Stimulated activated CD8-positive, alpha-beta memory T cell treated with anti-CD3 and anti-CD28 coated beads, Interleukin-4, amount 100 ng/mL, for 24 hours (primary cell): ENCODE results near the gene EGFL7.

ENCODE experiments used
- DNase-seq: peaks from one replicate; pipeline ENCODE4 v3.0.0-alpha.2; 2020; ENCODE audit warnings: low read depth

EGFL7 gene

GRCh38 chr9:136662656-136663581 lies at the start of gene EGFL7:
EGFL7 (plus strand) TSS chr9:136662916; CDS start chr9:136668283, 5,367 bp downstream.
- no peak for DNase-seq

DNA sequence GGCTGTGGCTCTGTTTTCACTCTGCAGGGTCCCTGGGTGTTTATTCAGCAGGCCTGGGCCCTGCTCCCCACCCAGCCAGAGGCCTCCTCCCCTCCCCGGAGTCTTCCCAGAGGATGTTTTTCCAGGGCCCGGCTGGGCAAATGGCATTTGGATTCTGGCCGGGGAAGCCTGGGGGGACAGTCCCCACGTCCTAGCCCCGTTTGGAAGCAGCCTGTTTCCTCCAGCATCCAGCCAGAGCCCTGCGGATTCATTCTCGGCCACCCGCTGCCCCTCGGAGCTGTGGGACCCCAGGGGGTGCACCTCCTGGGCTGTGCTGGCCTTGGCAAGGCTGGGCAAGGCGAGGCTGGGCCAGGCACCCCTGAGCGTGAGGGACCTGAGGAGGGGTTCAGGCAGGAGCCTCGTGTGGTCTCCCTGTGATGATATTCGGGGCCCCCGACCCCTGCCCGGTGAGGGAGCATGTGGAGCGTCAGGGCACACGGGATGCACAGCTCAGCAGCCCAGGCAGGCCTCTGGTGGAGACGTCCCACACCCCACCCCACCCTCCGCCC lies 48.8 kb upstream of the EGFL7 start:
- DNase-seq: no peak

DNA sequence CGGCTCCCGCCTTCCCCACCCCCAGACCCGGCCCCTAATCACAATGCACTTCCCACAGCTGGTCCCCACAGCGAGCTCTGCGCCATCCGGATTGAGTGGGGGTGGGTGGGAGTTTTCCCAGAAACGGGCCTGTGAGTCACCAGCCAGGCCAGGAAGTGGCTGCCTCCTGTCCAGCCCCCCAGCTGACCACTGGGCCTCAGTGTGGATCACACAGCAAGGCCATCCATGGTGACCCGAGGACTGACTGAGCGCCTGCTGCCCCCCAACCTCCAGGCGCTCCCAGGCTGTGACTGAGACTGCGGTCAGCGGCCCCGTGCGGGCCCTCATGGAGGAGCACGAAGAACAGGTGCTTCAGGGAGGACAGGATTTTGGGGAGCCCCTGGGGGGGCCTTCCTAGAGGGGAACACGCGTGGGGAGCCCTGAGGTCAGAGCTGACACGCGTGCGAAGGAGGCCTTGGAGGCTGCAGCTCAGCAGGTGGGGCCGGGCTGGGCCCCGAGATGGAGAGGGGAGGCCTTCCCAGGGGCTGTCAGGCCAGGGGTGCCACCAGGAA lies 48.3 kb upstream of the EGFL7 start:
- DNase-seq: no peak

DNA sequence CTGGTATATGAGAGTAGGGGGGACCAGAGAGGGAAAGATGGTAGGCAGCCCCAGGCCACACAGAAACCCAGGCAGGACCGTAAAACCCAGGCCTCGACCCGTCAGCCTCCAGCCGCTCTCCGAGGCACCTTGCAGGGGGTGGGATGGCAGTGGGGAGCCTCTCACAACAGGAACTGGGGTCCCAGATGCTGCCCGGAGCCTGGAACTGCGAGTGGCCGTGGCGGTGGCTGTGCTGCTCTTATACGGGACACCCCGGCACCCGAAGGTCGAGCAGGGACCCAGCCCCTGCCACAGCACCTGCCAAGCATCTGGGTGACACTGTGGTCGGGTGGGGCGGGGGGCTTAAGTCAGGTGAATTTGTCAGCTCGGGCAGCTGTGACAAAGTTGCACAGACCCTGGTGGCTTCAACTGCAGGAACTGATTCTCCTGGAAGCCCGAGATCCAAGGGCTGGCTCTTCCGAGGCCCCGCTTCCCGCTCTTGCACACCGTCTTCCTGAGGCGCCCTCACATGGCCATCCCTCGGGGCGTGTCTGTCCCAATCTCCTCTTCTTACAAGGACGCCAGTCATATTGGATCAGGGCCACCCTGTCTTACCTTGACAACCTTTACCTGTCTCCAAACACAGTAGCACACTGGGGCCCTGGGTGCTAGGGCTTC lies 47.6 kb upstream of the EGFL7 start:
- no peak for DNase-seq

DNA sequence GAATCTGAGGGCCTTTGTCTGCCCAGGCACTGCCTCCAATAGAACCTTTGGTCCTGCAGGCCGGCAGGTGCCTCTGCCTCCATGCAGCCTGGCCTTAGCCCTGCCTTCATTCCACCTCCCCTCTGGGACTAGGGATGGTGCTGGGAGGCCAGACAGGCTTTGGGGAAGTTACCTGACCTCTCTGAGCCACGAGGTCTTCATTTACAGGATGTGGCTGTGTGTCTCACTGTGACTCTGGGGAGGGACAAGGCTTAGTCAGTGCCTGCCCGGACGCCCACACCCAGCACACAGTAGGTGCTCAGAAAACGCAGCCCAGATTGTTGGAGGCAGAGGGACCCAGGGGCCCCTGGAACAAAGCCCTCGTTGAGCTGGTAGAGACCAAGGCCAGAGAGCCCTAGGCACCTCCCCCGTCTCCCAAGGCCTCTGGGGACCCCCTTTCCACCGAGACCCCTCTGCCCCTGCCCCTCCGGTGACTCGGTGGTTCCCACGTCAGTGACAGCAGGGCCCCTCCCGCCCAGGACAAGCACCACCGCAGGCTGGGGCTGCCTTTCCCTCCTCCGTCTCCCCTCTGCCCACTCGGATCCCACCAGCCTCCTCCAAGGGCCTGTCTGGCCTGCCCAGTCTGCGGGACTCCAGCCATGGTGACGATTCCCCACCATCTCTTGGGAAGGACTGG lies 46.9 kb upstream of the EGFL7 start:
- no peak for DNase-seq

- no peak for DNase-seq
Observed at GRCh38 chr9:136616307-136616635, 46.4 kb upstream of the EGFL7 start.

- DNase-seq: no peak
Observed at GRCh38 chr9:136616948-136617695, 45.6 kb upstream of the EGFL7 start.

DNA sequence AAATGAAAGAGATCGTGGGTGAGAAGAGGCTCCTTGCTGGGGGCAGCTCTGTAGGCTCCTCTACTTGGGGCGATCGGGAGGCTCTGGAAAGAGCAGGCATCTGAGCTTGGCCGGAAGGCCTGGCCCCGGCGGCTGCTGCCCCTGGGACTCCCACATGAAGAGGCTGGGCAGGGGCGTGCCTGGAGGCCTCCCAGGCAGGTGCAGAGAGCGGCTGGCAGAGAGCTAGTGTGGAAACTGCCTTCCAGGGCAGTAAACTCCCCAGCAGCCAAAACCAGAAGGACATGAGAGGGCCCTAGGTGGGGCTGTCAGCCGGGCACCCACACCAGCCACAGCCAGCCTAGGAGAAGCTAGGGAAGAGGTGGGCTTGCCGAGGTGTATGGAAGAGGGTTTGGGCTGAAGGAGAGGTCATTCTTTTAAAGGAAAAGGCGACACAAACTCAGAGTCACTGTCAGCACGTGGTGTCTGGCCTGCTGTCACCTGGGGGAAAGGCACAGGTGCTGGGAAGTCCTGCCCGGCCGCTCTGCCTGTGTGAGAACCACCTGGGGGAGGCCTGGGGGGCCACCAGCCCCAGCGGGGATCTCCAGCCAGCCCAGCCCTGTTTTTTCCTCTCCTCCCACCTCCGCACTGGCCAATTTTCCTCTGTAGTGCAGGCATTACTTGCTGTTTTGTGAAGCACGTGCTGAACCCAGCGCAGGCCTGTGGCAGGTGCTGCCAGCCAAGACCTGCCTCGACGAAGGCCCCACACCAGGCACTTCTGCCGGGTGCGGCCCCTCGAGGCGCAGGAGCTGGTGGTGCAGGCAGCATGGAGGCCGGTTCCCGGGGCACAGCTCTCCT lies 44.8 kb upstream of the EGFL7 start:
- no peak for DNase-seq

DNA sequence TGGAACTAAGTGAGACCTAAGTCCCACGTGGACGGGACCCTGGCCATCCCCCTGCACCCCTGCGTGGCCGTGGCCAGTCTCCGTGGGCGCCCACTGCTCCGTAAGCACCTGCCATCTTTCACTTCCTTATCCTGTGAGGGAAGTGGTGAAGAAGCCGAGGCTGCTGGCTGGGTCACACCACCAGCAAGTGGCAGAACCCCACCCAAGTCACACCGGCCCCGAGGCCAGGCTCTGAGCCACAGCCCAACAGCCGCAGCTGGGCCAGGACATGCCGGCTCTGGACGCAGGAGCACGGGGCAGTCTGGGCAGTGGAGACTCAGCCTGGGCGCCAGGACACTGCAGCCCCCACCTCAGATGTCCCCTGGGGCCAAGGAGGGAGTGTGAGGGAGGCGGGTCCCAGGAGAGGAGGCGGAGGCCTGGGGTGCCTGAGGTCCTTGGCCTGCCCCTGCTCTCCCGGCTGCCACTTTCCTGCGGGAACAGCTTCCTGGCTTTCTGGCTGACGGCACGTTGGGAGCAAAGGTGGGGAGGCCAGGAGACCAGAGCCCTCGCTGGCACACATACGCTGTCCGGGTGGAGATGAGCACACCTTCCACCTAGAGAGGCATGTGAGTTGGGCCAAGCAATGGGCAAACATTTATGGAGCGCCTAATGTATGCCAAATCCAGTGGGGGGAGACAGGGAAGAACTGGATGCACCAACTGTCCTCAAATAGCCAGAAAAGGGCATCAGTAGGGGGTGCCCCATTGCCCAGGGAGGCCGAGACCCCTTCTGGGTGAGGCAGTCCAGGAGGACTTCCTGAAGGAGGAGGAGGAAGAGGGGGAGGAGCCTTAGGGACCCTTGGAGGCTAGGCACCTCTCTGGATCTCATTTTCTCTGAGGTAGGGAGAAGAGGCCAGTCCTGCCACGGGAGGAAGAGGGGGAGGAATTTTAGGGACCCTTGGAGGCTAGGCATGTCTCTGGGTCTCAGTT lies 43.9 kb upstream of the EGFL7 start:
- DNase-seq: no peak

DNA sequence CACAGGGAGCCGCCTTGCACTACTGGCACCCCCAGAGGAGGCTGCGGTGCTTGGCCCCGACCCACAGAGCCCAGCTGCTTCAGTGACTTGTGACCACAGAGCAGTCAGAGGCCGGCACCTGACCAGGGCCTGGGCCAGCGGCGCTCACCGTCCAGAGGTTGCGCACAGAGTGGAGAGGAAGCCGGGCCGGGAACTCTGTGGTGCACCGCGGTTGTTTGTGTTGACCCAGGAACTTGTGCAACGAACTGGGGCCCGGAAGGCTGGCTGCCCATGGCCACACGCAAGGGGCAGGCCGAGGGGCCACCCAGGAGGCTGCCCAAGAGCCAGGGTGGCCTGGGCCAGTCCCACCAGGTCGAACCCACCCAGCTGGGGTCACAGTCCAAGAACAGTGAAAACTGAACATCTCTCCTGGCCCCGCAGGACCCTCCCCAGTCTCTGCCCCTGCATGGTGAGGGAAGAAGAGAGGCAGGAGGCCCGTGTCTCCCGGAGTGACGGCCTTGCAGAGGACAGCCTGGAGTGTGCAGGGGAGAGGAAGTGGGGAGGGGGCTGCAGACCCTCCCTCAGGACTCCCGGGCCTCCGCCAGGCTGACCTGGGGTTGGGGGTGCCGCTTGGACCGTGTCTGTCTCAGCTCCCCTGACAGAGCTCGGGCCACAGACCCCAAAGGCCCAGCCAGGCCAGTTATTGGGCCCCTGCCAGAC lies 42.8 kb upstream of the EGFL7 start:
- DNase-seq: no peak

GRCh38 chr9:136620441-136621018 lies 42.2 kb upstream of the EGFL7 start:
- no peak for DNase-seq

DNA sequence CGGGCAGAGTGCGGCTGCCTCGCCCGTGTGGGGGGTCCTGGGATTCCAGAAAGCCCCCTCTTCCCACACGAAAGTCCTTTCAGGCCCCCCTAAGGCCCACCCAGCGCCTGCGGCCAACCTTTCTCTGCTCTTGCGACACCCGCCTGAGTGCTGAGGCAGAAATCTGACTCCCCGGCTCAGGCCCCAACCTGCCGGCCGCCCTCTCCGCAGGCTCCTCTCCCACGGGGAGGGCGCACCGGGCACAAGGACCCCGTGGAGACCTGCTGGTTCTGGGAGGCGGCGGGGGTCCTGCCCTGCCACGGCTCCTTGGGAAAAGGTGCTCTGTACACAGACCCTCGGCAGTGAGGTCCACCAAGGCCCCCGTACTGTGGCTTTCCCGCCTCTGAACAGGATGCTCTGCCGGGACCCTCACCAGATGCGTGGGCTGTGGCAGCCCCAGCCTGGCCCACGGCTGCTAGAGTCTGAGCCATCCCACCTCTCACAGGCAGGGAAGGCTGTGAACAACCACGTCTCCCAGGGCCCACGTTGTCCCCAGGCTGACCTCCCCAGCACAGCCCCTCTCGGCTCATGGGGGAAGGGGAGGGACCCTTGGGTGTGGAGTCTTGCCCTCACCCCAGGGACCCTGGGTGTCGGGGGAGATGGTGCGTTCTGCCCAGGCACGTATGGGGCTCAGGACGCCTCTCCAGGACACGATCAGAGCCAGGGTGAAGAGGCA lies 41.5 kb upstream of the EGFL7 start:
- DNase-seq: no peak

GRCh38 chr9:136621734-136622093 lies 41.0 kb upstream of the EGFL7 start:
- DNase-seq: no peak

- no peak for DNase-seq
Observed at GRCh38 chr9:136622538-136622948, 40.2 kb upstream of the EGFL7 start.

- no peak for DNase-seq
Observed at GRCh38 chr9:136623016-136623841, 39.5 kb upstream of the EGFL7 start.

- DNase-seq: no peak
Observed at GRCh38 chr9:136623842-136624183, 38.9 kb upstream of the EGFL7 start.
